HepG2 (cell line): ENCODE results near the gene NFKB2. TPM values are rescaled to one million over a fixed set of nuclear protein-coding genes. Genes with fewer than 3 reads are reported as not detected.

Experiments used
- AGO2 ChIP-seq: fragments of 200-400 bp; formaldehyde crosslinking; optimal IDR thresholded peaks from 2 replicates; pipeline ENCODE3; 2017; ENCODE audit warnings: mild to moderate bottlenecking, low read depth, low read length, moderate library complexity
- CERS6 ChIP-seq: sonication (generic); formaldehyde crosslinking; IDR thresholded peaks from 2 replicates; pipeline ENCODE4 v1.5.0; 2020; ENCODE audit warnings: missing genetic modification reagents
- DZIP1 ChIP-seq: sonication (generic); formaldehyde crosslinking; IDR thresholded peaks from 2 replicates; pipeline ENCODE4 v1.5.0; 2020; ENCODE audit warnings: mild to moderate bottlenecking, missing genetic modification reagents
- IRF1 ChIP-seq: sonication (generic); formaldehyde crosslinking; IDR thresholded peaks from 2 replicates; pipeline ENCODE4 v1.4.0; 2020; ENCODE audit warnings: low read depth, mild to moderate bottlenecking, missing genetic modification reagents
- MED1 ChIP-seq: sonication (generic); formaldehyde crosslinking; IDR thresholded peaks from 2 replicates; pipeline ENCODE4 v1.4.0; 2020; ENCODE audit warnings: missing genetic modification reagents
- NCOA5 ChIP-seq: sonication (generic); formaldehyde crosslinking; IDR thresholded peaks from 2 replicates; pipeline ENCODE4 v1.4.0; 2020; ENCODE audit warnings: missing genetic modification reagents
- PRDM10 ChIP-seq: sonication (generic); formaldehyde crosslinking; IDR thresholded peaks from 2 replicates; pipeline ENCODE4 v1.4.0; 2020; ENCODE audit warnings: low read depth, missing genetic modification reagents
- SMYD3 ChIP-seq: sonication (generic); formaldehyde crosslinking; IDR thresholded peaks from 2 replicates; pipeline ENCODE4 v1.8.1; 2023; ENCODE audit warnings: mild to moderate bottlenecking, missing genetic modification reagents
- TMF1 ChIP-seq: sonication (generic); formaldehyde crosslinking; IDR thresholded peaks from 2 replicates; pipeline ENCODE4 v1.8.1; 2022; ENCODE audit warnings: low read depth, missing genetic modification reagents
- ZNF17 ChIP-seq: sonication (generic); formaldehyde crosslinking; IDR thresholded peaks from 2 replicates; pipeline ENCODE4 v1.5.0; 2020; ENCODE audit warnings: mild to moderate bottlenecking, missing genetic modification reagents
- ZNF333 ChIP-seq: sonication (generic); formaldehyde crosslinking; IDR thresholded peaks from 2 replicates; pipeline ENCODE4 v1.4.0; 2020; ENCODE audit warnings: mild to moderate bottlenecking, missing genetic modification reagents, borderline replicate concordance
- ZNF335 ChIP-seq: sonication (generic); formaldehyde crosslinking; IDR thresholded peaks from 2 replicates; pipeline ENCODE4 v1.4.0; 2020; ENCODE audit warnings: missing genetic modification reagents
- ZNF646 ChIP-seq: sonication (generic); formaldehyde crosslinking; IDR thresholded peaks from 2 replicates; pipeline ENCODE4 v1.9.0; 2021; ENCODE audit warnings: mild to moderate bottlenecking, missing genetic modification reagents
- polyA plus RNA-seq, 8 experiments: library from polyadenylated mRNA; depleted of rRNA in 3 of 8; stranded (reverse) in 7 of 8; unstranded in 1 of 8; fragments of >200 nt; fragmentation: Illumina TruSeq in 4 of 8; extraction: Trizol in 4 of 8; gene quantifications; 2 replicates each; pipeline versions ENCODE4 v1.2.1 to v1.2.3, GENCODE V29; 2011 to 2016; ENCODE audit warnings: low read depth in 4 of 8, missing spikeins in 1 of 8, mixed read lengths in 1 of 8; ENCODE audit not compliant: insufficient read depth in 1 of 8
- total RNA-seq, 5 experiments: library from RNA; depleted of rRNA; stranded (reverse); fragments of >200 nt; fragmentation: Illumina TruSeq; extraction: Trizol; gene quantifications; 2 replicates each; pipeline ENCODE4 v1.2.3, GENCODE V29; 2016; ENCODE audit warnings: low read depth in 1 of 5

NFKB2 gene
- total and polyA plus RNA-seq, 2 of the 13 experiments (the other 11 are each of a cell fraction or from before 2014, with no cell fraction given) = 7.7 to 12.5 TPM

- TF ChIP-seq ZNF646 (CRISPR knock-in tag) (peak; percentile 10; the same call in 1 of the 2 replicates), MED1 (CRISPR knock-in tag) (peak; percentile 2; the same call in 1 of the 2 replicates), NCOA5 (CRISPR knock-in tag) (no peak), ZNF333 (no peak), IRF1 (CRISPR knock-in tag) (no peak), ZNF335 (CRISPR knock-in tag) (no peak), PRDM10 (CRISPR knock-in tag) (no peak), ZNF17 (peak; percentile 63; the same call in 1 of the 2 replicates), SMYD3 (CRISPR knock-in tag) (no peak), DZIP1 (no peak), CERS6 (no peak), TMF1 (CRISPR knock-in tag) (no peak; the same call in 1 of the 2 replicates), AGO2 (peak; percentile 51)
Measured at GRCh38 chr10:102421757-102422512, 26.4 kb downstream of the NFKB2 start (continued).
